Measurements from ENCODE around the gene ZPBP2.

GRCh38 chr17:39822051-39822451 is 46.0 kb upstream of the ZPBP2 start:
- TF ChIP-seq EGR1 (IDR thresholded peaks at IDR 0.05; ENCODE audit: low read depth) (no peak), CTCF (IDR thresholded peaks at IDR 0.05 in 2 of 3, conservative IDR thresholded peaks at IDR 0.05 in 1 of 3; ENCODE audit: borderline replicate concordance in 1 of 3, insufficient read depth in 1 of 3, low read depth in 2 of 3, low read length in 2 of 3) (no peak), EZH2phosphoT487 (IDR thresholded peaks at IDR 0.05; ENCODE audit: borderline replicate concordance) (no peak), POLR2A (IDR thresholded peaks at IDR 0.05; ENCODE audit: borderline replicate concordance, extremely low read depth, insufficient read depth, insufficient read length) (no peak), POLR2AphosphoS5 (IDR thresholded peaks at IDR 0.05; ENCODE audit: low read depth, low read length) (no peak), EZH2 (IDR thresholded peaks at IDR 0.05) (no peak)

All from HCT116 (cell line).